ENCODE measurements around the gene NLGN2.

Gene NLGN2

DNA sequence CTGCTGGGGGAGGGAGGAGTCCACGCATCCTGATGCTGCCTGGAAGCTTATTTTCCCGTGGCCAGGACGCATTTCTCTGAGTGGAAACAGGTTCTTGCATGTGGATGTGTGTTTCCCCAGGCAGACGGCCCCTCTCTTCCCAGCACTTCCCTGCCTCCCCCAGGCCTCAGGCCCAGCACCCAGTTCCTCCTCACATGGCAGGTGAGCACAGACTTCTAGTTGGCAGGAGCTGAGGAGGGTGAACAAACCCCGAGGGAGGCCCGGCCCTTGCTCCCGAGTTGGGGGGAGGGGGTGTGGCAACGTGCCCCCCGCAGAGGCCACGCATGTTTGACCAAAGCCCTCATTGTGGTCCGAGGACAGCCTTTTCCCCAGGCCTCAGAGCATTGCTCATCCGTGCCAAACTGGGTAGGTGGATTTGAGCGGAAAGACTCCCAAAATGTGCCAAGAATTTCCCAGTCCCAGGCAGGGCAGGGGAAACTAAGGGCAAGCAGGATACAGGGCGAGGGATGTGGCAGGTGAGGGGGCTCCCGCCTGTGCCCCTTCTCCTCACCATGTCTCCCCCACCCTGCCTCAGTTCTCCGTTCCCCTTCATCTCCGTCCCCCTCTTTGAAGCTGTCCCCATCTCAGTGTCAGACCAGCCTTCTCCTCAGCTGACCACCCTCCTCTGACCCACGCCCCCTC is 11.0 kb downstream of the NLGN2 start:
- H3K27me3 ChIP-seq (ENCODE audit: insufficient read depth, low read length), result peaks cover 26% of the 10 kb centered on the region; the same call in 1 of the 2 replicates
- TF ChIP-seq EZH2 (IDR thresholded peaks at IDR 0.05; ENCODE audit: borderline replicate concordance, low read length), result no peak
- TF ChIP-seq, protein P1, sequence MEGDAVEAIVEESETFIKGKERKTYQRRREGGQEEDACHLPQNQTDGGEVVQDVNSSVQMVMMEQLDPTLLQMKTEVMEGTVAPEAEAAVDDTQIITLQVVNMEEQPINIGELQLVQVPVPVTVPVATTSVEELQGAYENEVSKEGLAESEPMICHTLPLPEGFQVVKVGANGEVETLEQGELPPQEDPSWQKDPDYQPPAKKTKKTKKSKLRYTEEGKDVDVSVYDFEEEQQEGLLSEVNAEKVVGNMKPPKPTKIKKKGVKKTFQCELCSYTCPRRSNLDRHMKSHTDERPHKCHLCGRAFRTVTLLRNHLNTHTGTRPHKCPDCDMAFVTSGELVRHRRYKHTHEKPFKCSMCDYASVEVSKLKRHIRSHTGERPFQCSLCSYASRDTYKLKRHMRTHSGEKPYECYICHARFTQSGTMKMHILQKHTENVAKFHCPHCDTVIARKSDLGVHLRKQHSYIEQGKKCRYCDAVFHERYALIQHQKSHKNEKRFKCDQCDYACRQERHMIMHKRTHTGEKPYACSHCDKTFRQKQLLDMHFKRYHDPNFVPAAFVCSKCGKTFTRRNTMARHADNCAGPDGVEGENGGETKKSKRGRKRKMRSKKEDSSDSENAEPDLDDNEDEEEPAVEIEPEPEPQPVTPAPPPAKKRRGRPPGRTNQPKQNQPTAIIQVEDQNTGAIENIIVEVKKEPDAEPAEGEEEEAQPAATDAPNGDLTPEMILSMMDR (IDR thresholded peaks at IDR 0.05; ENCODE audit: low read length), result no peak

DNA sequence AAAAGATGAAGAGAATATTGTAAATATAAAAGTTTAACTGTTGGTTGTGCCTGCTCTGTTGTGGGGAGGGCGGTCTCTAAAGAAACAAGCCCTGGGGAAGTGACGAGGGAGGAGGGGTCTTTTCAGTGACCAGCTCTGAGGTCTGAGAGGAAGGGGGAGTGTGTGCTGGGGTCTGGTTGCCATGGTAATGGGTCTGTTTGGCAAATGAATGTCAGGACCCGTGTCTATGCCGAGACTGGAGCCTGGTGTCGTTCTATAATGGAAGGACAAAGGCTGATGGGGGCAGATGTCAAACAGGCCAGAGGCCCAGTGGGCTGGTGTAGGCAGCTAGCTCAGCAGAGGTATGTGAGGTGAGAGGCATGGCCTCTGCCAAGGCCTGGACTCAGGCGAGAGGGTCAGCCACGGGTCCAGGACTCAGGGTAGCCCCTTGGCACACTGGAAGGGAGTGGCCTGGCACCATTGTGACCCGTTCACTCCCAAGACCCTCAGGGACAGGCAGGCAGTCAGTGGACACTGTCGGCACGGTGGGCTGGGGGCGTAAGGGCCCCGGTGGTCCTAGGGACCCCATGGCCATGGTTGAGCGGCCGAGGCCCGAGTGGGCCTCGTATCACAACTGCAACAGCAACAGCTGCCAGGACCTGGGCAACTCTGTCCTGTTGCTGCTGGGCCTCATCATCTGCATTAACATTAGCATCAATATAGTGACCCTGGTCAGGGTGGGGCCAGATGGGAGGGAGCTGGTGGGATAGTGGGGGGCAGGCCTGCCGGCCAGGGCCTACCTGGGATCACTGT is 12.4 kb downstream of the NLGN2 start, which contains the start of gene SPEM1:
TSS of gene SPEM1 (plus strand) at position 506 of the 792 bp plus-strand sequence. CDS start at position 567, 61 bp downstream.
- Histone ChIP-seq H3K4me2 (ENCODE audit: low read length) (no peak within 1 kb of the TSS), H3F3A (ENCODE audit: insufficient read depth, low read length) (no peaks in the 10 kb centered on the region), H3K4me3 (ENCODE audit: low read depth, low read length, poor library complexity, severe bottlenecking) (no peak within 1 kb of the TSS), H3K27ac (ENCODE audit: low read depth, low read length, poor library complexity, severe bottlenecking) (no peak within 1 kb of the TSS), H3K27me3 (ENCODE audit: insufficient read depth, low read length) (peaks cover 21% of the 10 kb centered on the region; the same call in 1 of the 2 replicates), H3K9ac (ENCODE audit: low read length) (no peak within 1 kb of the TSS), H3K79me2 (ENCODE audit: insufficient read depth, low read length) (no peaks in the 10 kb centered on the region), H3K9me3 (ENCODE audit: low read length) (no peaks in the 10 kb centered on the region), H4K20me1 (ENCODE audit: insufficient read depth, low read length) (no peaks in the 10 kb centered on the region), H3K36me3 (ENCODE audit: insufficient read depth, low read length) (no peaks in the 10 kb centered on the region), H2AFZ (ENCODE audit: low read length) (no peak within 1 kb of the TSS), H3K9me2 (ENCODE audit: low read depth, low read length) (no peaks in the 10 kb centered on the region), H3K4me1 (ENCODE audit: insufficient read depth, low read length, severe bottlenecking) (no peaks in the 10 kb centered on the region)
- TF ChIP-seq EZH2 (IDR thresholded peaks at IDR 0.05; ENCODE audit: borderline replicate concordance, low read length), result no peak
- TF ChIP-seq, protein P1 (IDR thresholded peaks at IDR 0.05; ENCODE audit: low read length), result no peak

More for the DNA sequence above, 11.0 kb downstream of the NLGN2 start:
- no peak overlapping the region for H2AFZ ChIP-seq (ENCODE audit: low read length)
- H3K9me2 ChIP-seq (ENCODE audit: low read depth, low read length), result no peaks in the 10 kb centered on the region
- H3F3A ChIP-seq (ENCODE audit: insufficient read depth, low read length), result no peaks in the 10 kb centered on the region
- no peaks in the 10 kb centered on the region for H3K9me3 ChIP-seq (ENCODE audit: low read length)
- H3K4me1 ChIP-seq (ENCODE audit: insufficient read depth, low read length, severe bottlenecking), result no peaks in the 10 kb centered on the region
- H3K27ac ChIP-seq (ENCODE audit: low read depth, low read length, poor library complexity, severe bottlenecking), result no peak overlapping the region
- no peaks in the 10 kb centered on the region for H4K20me1 ChIP-seq (ENCODE audit: insufficient read depth, low read length)
- no peak overlapping the region for H3K4me3 ChIP-seq (ENCODE audit: low read depth, low read length, poor library complexity, severe bottlenecking)
- no peaks in the 10 kb centered on the region for H3K79me2 ChIP-seq (ENCODE audit: insufficient read depth, low read length)
- H3K36me3 ChIP-seq (ENCODE audit: insufficient read depth, low read length), result no peaks in the 10 kb centered on the region
- H3K4me2 ChIP-seq (ENCODE audit: low read length), result no peak overlapping the region
- no peak overlapping the region for H3K9ac ChIP-seq (ENCODE audit: low read length)

DNA sequence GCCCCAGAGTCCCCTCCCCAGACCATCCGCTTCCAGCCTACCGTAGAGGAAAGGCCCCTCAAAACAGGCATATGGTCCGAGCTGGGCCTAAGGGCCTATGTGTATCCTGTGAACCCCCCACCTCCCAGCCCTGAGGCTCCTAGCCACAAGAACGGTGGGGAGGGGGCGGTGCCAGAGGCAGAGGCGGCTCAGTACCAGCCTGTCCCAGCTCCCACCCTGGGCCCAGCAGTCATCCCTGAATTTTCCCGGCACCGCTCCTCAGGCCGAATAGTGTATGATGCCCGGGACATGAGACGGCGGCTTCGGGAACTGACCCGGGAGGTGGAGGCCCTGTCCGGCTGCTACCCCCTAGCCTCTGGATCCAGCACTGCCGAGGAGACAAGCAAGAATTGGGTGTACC is 13.5 kb downstream of the NLGN2 start:
- Histone ChIP-seq H3K9me2 (ENCODE audit: low read depth, low read length) (no peaks in the 10 kb centered on the region), H3K4me3 (ENCODE audit: low read depth, low read length, poor library complexity, severe bottlenecking) (no peak overlapping the region), H3K27me3 (ENCODE audit: insufficient read depth, low read length) (peaks cover 17% of the 10 kb centered on the region; the same call in 1 of the 2 replicates), H3K9ac (ENCODE audit: low read length) (no peak overlapping the region), H3F3A (ENCODE audit: insufficient read depth, low read length) (no peaks in the 10 kb centered on the region), H3K4me2 (ENCODE audit: low read length) (no peak overlapping the region), H3K4me1 (ENCODE audit: insufficient read depth, low read length, severe bottlenecking) (no peaks in the 10 kb centered on the region), H2AFZ (ENCODE audit: low read length) (no peak overlapping the region), H3K27ac (ENCODE audit: low read depth, low read length, poor library complexity, severe bottlenecking) (no peak overlapping the region), H3K9me3 (ENCODE audit: low read length) (no peaks in the 10 kb centered on the region), H3K36me3 (ENCODE audit: insufficient read depth, low read length) (no peaks in the 10 kb centered on the region), H4K20me1 (ENCODE audit: insufficient read depth, low read length) (no peaks in the 10 kb centered on the region), H3K79me2 (ENCODE audit: insufficient read depth, low read length) (no peaks in the 10 kb centered on the region)
- TF ChIP-seq, protein P1 (IDR thresholded peaks at IDR 0.05; ENCODE audit: low read length), result no peak
- no peak for TF ChIP-seq EZH2 (IDR thresholded peaks at IDR 0.05; ENCODE audit: borderline replicate concordance, low read length)

All from OCI-LY1 (cell line).